Spinal cord (tissue), 10 donors: ENCODE results near the gene ZNF143. TPM values are rescaled to one million over a fixed set of nuclear protein-coding genes. Genes with fewer than 3 reads are reported as not detected.

Source experiments
- DNase-seq, 6 donors: peaks; one replicate each; pipeline versions ENCODE4 v3.0.0 to v3.0.0-alpha.2; 2013 to 2015; ENCODE audit warnings: low spot score in 6 of 6, low read depth in 4 of 6
- H3K27ac ChIP-seq: one replicate; pipeline ENCODE4 v1.5.1; 2013; ENCODE audit warnings: low read depth, low read length, control low read depth
- H3K27me3 ChIP-seq: one replicate; pipeline ENCODE4 v1.6.1; 2013; ENCODE audit warnings: low read length; ENCODE audit not compliant: control insufficient read depth, insufficient read depth
- H3K36me3 ChIP-seq: one replicate; pipeline ENCODE4 v1.6.1; 2013; ENCODE audit warnings: low read length; ENCODE audit not compliant: control insufficient read depth, insufficient read depth
- H3K4me1 ChIP-seq: one replicate; pipeline ENCODE4 v1.6.1; 2013; ENCODE audit warnings: low read length; ENCODE audit not compliant: control insufficient read depth, insufficient read depth
- H3K4me3 ChIP-seq: one replicate; pipeline ENCODE4 v1.5.1; 2013; ENCODE audit warnings: low read depth, low read length, control low read depth
- H3K9me3 ChIP-seq: one replicate; pipeline ENCODE4 v1.6.1; 2013; ENCODE audit warnings: low read length; ENCODE audit not compliant: control insufficient read depth, insufficient read depth
- WGBS: methylation state at CpG from one replicate; pipeline ENCODE4 v1.1.5; 2013; ENCODE audit warnings: missing lambda C conversion rate; ENCODE audit not compliant: insufficient coverage; 5-methylcytosine and 5-hydroxymethylcytosine counted together
- polyA plus RNA-seq, 2 donors: library from polyadenylated mRNA; unstranded; fragments of 120-200 nt; gene quantifications; one replicate each; pipeline ENCODE4 v1.2.1, GENCODE V29; 2013; ENCODE audit not compliant: insufficient read length in 2 of 2
- total RNA-seq, 2 donors: library from RNA; depleted of rRNA in 1 of 2; stranded (reverse); fragments of 120-200 nt in 1 of 2; fragments of >200 nt in 1 of 2; gene quantifications; one replicate each; pipeline versions ENCODE4 v1.2.3 to v1.2.4, GENCODE V29; 2013 to 2014
- donor health status: healthy.

ZNF143 gene
- total and polyA plus RNA-seq, 4 donors, result 17.4 to 30.3 (median 22.8) TPM

DNA sequence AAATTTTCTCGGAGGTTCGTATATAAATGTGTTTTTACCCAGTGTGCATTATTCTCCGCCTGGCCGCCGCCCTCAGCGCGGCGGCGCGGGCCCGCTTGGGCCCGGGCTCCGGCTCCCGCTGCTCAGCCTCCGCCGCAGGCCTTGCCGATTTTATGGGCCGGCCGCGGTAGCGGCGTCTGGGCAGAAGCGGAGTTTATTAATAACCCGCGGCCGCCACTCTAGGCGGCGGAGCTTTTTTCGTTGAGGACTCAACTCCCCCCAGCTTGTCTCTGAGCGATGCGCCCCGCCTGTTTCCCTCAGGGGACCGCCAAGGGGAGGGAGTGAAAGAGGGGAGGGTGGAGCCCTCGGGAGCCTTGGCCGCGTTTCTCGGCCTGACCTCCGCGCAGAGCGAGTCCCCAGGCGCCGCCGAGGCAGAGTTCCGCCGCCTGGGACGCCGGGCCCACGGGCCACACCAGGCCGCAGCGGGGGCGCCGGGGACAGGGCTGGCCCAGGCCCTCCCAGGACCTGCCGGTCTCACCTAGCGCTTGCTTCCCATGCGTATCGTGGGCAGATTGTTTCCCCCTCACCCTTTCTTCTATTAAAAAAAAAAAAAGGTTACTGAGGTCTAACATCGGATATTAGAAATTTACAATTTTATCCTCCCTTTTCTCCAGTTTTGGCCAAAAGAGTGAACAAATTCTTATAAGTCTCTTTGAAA lies 399 bp downstream of the ZNF143 start:
- 0% methylated on average over 45 of the region's 57 CpGs for WGBS
- Histone ChIP-seq H3K4me1 (peaks cover 12% of the 10 kb centered on the region), H3K4me3 (peak overlapping the region; percentile 84), H3K27ac (peak overlapping the region; percentile 99), H3K9me3 (no peaks in the 10 kb centered on the region), H3K27me3 (no peaks in the 10 kb centered on the region), H3K36me3 (no peaks in the 10 kb centered on the region)
- DNase-seq, result peak; percentile 71 to 96 (median 82)

DNA sequence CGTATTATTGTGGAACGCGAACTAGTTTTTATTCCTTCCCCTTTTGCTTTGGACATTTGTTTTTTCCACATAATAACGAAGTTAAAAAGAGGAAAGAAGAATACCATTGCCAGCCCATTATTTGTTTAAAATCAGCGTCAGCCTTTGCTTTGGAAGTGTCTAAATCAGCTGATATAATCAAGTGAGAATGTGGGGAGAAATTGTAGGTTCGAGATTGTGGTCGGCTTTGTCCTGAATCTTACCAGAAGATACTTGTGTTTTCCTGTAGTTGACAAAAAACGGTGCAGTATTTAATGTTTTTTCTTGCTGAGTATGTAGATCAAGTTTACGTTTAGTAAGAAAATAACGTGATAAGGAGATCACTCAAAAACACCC lies 935 bp downstream of the ZNF143 start:
- Histone ChIP-seq H3K4me3 (peak overlapping the region; percentile 84), H3K36me3 (peaks cover under 1% of the 10 kb centered on the region), H3K4me1 (peaks cover 12% of the 10 kb centered on the region), H3K27me3 (no peaks in the 10 kb centered on the region), H3K27ac (peak overlapping the region; percentile 99), H3K9me3 (no peaks in the 10 kb centered on the region)
- DNase-seq, result peak in 5 of 6 donors; percentile 11 to 59 (median 28)
- WGBS, result 7% methylated on average over 3 of the region's 10 CpGs

DNA sequence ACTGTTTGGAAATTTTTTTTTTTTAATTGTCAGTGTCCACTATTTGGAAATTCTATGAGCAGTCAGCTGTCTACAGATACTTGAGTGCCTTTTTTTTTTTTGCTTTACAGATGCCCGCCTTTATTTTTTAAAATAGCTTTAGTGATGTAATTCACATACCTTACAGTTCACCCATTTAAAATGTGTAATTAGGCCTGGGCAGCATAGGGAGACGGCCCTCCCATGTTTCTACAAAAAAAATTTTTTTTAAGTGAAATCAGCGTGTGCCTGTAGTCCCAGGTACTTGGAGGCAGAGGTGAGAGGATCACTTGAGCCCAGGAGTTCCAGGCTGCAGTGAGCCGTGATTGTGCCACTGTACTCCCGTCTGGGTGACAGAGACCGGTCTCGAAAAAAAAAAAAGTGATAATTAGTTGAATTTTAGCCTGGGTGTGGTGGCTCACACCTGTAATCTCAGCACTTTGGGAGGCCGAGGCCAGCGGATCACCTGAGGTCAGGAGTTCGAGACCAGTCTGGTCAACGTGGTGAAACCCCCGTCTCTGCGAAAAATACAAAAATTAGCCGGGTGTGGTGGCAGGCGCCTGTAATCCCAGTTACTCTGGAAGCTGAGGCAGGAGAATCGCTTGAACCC lies 1.5 kb downstream of the ZNF143 start:
- 89% methylated on average over 8 of the region's 16 CpGs for WGBS
- Histone ChIP-seq H3K4me3 (peak overlapping the region; percentile 84), H3K36me3 (peaks cover 6% of the 10 kb centered on the region), H3K27me3 (no peaks in the 10 kb centered on the region), H3K27ac (peak overlapping the region; percentile 99), H3K9me3 (no peaks in the 10 kb centered on the region), H3K4me1 (peaks cover 12% of the 10 kb centered on the region)
- DNase-seq, result peak in 1 of 6 donors; percentile 4

DNA sequence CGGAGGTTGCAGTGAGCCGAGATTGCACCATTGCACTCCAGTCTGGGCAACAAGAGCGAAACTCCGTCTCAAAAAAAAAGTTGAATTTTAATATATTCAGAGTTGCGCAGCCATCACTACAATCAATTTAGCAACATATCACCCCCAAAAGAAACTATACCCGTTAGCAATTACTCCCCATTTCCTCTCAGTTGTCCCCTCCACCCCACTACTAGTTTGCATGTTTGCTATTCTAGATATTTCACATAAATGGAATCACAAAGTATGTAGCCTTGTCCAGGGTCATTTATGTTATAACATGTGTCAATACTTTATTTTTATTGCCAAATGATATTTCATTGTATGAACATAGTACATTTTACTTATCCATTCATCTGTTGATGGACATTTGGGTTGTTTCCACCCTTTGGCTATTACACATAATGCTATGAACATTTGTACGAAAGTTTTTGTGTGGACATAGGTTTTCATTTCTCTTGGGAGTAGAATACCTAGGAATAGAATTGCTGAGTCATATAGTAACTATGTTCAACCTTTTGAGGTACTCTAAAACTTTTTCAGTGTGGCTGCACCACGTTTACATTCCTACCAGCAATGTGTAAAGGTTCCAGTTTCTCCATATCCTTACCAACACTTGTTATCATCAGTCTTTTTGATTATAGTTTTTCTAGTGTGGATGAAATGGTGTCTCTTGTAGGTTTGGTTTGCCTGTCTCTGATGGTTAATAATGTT lies 2.2 kb downstream of the ZNF143 start:
- Histone ChIP-seq H3K9me3 (no peaks in the 10 kb centered on the region), H3K4me3 (no peak overlapping the region), H3K36me3 (peaks cover 6% of the 10 kb centered on the region), H3K27ac (no peak overlapping the region), H3K27me3 (no peaks in the 10 kb centered on the region), H3K4me1 (peaks cover 12% of the 10 kb centered on the region)
- DNase-seq, result no peak
- WGBS, result 100% methylated on average over 2 of the region's 8 CpGs

DNA sequence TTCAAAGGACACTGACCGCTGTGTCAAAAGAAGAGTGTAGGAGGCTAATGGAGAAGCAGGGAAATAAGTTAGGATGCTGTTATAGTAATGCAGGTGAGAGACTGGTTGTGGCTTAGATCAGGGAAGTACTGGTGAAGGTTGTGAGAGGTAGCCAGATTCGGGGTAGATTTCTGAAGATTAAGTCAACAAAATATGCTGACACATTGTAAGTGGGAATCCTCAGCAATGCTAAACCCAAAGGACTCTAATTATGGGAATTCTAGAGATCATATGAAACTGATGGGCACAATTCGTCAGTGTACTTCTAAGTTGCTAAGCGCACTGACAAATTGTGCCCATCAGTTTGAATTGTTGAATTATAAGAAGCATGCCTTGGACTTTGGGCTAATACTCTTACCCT lies 10.0 kb downstream of the ZNF143 start:
- no peaks in the 10 kb centered on the region for H3K27me3 ChIP-seq
- H3K27ac ChIP-seq, result no peak overlapping the region
- WGBS, result 83% methylated on average over 3 of the region's 4 CpGs
- no peaks in the 10 kb centered on the region for H3K4me1 ChIP-seq
- no peak overlapping the region for H3K4me3 ChIP-seq
- H3K9me3 ChIP-seq, result no peaks in the 10 kb centered on the region
- peaks cover 26% of the 10 kb centered on the region for H3K36me3 ChIP-seq
- DNase-seq, result no peak

DNA sequence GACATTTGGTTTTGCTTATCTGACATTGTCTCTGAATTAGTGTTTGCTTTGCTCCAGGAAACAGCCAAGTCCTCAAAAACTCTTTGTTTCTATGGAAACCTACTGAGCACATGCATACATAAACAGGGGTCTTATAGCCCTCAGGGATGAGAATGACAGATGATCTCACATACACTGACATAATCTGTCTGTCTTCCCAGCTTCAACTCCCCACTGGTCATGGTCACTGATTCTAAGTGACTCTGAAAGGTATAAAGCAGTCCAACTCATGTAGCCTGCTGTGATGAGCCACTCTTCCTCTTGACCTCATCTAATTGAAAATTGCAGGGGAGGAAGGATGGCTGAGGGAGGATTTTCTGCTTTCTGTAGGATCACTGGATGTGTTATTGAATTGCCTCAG lies 12.6 kb downstream of the ZNF143 start:
- H3K36me3 ChIP-seq, result peaks cover 27% of the 10 kb centered on the region
- H3K9me3 ChIP-seq, result no peaks in the 10 kb centered on the region
- H3K27me3 ChIP-seq, result no peaks in the 10 kb centered on the region
- no peaks in the 10 kb centered on the region for H3K4me1 ChIP-seq
- DNase-seq, result peak in 2 of 6 donors; percentile 29 to 79
- no peak overlapping the region for H3K4me3 ChIP-seq
- H3K27ac ChIP-seq, result no peak overlapping the region

DNA sequence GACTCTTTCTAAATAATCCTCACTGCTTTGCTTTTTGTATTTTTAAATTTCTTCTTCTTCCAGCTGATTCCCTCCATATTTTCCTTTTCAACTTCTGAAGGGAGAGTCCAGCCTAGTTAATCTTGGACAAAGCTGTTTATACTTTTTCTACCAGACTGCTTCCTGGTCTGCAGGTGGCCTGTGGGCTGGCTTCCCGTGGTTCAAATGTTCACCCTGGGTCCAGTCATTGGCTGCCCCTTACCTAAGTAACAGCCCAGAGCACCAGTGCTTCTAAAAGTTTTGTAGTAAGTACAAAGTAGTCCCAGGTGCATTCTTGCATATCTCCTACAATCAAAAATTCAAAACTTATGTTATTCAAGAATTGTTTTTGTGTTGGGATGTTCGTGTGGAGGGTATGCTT lies 19.1 kb downstream of the ZNF143 start:
- no peaks in the 10 kb centered on the region for H3K4me1 ChIP-seq
- DNase-seq, result no peak
- no peaks in the 10 kb centered on the region for H3K9me3 ChIP-seq
- no peak overlapping the region for H3K27ac ChIP-seq
- peaks cover 27% of the 10 kb centered on the region for H3K36me3 ChIP-seq
- H3K4me3 ChIP-seq, result no peak overlapping the region
- no CpG with 5 or more reads among the region's 2 CpGs for WGBS
- H3K27me3 ChIP-seq, result no peaks in the 10 kb centered on the region

DNA sequence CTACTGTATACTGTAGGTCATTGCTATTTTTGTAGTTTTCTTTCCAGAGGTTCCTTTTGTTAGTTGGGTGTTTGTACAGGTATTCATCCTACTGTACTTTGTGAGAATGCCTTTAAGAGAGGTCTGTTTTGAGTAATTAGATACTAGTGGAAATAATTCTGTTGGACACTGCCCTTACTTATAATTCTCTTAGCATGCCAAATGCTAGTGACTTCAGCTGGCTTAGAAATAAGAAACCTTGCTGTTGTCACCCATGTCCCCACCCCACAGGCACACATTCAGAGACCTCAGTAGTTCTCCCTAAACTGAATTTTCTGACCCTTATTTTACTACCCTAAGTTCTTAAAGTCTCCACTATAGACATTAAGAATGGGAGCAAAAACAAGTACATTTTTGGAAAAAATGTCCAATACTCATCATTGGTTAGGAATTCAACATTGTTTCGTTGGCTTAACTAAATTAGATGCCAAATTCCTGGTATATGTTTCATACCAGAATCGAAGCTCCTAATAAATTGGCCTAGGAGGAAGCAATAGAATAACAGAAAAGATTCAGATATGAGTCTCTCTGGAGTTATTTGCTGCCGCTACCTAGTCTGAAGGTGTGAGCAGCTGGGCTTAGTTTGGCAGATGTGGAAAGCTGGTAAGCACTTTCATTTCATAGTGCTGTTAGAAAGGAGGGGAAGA lies 28.4 kb downstream of the ZNF143 start:
- Histone ChIP-seq H3K27me3 (no peaks in the 10 kb centered on the region), H3K4me1 (no peaks in the 10 kb centered on the region), H3K4me3 (no peak overlapping the region), H3K36me3 (peaks cover 29% of the 10 kb centered on the region), H3K27ac (no peak overlapping the region), H3K9me3 (no peaks in the 10 kb centered on the region)
- WGBS, result 94% methylated on average over 2 of the region's 3 CpGs
- DNase-seq, result no peak

DNA sequence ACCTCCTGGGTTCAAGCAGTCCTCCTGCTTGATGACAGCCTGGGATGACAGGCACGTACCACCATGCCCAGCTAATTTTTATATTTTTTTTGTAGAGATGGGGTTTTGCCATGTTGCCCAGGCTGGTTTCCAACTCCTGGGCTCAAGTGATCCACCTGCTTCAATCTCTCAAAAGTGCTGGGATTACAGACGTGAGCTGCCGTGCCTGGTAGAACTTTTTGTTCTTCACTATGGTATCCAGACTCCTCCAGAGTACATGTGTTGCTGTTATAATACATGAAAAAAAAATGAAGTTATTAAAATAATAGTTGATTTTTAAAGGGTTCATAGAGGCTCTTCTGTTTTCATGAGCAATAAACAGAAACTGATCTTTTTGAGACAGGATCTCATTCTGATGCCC lies 29.6 kb downstream of the ZNF143 start:
- H3K9me3 ChIP-seq, result no peaks in the 10 kb centered on the region
- H3K4me3 ChIP-seq, result no peak overlapping the region
- DNase-seq, result no peak
- no peaks in the 10 kb centered on the region for H3K27me3 ChIP-seq
- no peaks in the 10 kb centered on the region for H3K4me1 ChIP-seq
- H3K36me3 ChIP-seq, result peaks cover 33% of the 10 kb centered on the region
- no peak overlapping the region for H3K27ac ChIP-seq
- WGBS, result no CpG with 5 or more reads among the region's 3 CpGs
